ENCODE data around the gene CD109.
"Not testable (repeated sequence)": the region's sequence is repeated elsewhere in the genome, so short reads cannot be mapped to it uniquely, and the experiment has no call there.

CD109 gene

DNA sequence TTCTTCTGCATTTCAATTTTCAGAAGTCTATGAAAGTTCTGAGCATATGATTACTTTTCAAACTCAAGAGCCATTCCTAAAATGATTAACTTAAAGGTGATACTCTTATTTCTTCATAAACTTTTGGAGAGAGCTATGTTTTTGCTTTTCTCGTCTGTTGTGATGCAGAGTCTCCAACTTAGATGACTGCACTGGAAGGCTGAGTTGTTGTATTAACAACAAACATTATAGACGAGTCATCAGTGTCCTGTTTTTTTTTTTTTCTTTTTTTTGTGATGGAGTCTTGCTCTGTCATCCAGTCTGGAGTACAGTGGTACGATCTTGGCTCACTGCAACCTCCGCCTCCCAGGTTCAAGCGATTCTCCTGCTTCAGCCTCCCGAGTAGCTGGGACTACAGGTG lies 101.9 kb downstream of the CD109 start:
- no peak for DNase-seq

DNA sequence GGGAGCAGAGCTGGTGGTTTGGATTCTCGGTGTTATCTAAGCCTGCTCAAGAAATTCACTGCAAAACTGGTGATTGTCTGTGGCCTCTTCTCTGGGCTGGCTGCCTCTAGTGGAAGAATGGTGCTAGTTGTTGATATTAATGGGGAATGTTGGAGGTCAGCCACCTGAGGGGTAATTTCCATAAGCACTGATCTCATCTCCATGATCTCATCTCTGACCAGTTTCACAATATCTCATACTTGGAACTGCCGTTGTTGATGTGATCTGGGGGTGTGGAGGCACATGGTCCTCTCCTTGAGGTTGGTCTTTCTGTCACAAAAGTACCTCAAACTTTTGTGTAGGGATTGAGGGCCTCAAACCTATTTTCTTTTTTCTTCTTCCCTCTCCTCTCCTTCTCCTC lies 102.6 kb downstream of the CD109 start:
- no peak for DNase-seq

DNA sequence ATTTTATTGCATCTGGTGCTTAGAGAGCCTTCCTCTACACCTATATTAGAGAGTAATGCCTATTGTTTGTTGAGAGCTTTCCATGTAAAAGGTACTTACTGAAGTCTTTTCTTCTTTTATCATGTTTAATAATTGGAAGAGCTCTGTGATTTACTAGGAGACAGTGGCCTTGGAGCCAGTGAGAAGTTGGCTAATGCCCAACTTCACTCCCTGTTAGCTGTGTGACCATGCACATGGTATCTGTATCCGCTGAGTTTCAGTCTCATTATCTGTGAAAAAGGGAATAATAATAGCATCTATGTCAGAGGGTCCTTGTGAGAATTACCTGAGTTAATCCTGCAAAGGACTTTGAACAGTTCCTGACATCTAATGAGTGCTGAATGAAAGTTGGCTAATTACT lies 105.0 kb downstream of the CD109 start:
- DNase-seq: no peak

DNA sequence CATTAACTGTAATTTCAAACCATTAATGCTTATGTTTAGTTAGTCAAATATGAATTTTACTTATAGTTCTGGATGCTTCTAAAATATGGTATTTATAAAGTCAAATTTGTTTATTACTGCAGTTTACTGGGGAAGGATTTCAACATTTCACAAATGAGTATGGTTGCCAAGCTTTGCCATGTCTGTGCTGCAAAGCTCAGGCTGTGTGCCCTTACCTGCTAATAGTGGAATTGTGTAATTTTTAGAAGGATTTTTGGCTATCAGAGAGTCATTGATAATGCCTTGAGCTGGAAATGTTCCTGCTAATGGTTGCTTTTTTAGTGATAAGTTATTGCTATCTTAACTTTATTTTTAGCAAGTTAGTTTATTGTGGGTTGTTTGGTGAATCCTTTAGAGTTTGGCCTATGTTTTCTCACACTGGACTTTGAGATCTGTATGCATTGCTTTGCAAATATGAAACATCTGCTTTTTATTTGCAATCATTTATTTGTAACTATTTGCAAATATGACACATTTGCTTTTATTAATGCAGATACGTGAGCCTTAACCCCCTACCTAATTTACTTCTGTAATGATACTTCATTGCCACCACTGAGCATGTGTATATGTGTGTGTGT lies 105.8 kb downstream of the CD109 start:
- no peak for DNase-seq

DNA sequence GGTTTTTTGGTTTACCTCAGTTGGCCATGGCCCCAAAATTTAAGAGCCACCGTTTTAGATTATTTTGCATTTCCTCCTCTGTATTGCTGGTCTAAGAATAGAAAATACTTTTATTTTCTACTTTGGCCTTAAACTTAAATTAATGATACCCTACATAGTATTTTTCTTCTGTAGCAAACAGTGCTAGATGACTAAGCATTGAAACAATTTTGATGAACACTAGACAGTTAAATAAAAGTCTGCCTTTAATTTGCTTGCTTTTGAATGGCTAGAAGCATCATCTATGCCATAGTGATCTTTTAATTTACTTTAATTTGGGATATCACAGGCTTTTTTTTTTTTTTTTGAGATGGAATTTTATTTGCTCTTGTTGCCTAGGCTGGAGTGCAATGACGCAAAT lies 106.4 kb downstream of the CD109 start:
- no peak for DNase-seq

DNA sequence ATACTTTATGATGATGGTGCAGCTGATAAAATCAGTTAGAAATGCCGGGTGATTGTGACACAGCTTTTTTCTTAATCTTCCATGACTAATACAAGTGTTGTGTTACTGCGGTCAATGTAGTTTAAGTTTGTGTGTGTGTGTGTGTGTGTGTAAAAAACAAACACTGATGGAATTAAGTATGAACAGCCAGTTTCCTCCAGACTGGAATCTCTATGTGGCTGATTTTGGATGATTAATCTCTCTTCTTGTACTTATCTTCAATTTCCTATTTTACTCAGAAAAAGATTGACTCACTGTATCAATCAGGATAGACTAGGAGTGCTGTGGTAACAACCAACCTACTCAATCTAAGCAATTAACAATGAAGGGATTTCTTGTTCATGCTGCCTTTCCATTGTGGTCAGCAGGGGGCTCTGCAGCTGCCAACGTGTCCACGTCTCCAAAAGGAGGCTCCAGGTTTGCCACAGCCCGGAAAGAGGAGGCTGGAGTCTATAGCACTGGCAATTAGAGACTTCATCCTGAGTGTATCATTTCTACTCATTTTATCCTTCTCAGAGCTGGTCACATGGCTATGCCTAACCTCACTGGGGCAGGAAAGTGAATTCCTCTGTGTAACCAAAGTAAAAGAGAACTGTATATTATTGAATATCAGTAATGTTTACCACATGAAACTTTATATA lies 107.7 kb downstream of the CD109 start:
- DNase-seq: no peak

DNA sequence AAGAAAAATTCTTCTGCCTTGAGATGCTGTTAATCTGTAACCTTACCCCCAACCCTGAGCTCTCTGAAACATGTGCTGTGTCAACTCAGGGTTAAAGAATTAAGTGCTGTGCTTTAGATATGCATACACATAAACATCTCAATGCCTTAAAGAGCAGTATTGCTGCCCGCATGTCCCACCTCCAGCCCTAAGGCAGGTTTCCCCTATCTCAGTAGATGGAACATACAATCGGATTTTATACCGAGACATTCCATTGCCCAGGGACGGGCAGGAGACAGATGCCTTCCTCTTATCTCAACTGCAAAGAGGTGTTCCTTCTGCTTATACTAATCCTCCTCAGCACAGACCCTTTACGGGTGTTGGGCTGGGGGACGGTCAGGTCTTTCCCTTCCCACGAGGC lies 109.2 kb downstream of the CD109 start:
- not testable (repeated sequence) for DNase-seq

DNA sequence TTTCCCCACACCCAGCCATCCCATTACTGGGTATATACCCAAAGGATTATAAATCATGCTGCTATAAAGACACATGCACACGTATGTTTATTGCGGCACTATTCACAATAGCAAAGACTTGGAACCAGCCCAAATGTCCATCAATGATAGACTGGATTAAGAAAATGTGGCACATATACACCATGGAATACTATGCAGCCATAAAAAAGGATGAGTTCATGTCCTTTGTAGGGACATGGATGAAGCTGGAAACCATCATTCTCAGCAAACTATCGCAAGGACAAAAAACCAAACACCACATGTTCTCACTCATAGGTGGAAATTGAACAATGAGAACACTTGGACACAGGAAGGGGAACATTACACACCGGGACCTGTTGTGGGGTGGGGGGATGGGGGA lies 110.0 kb downstream of the CD109 start:
- not testable (repeated sequence) for DNase-seq

DNA sequence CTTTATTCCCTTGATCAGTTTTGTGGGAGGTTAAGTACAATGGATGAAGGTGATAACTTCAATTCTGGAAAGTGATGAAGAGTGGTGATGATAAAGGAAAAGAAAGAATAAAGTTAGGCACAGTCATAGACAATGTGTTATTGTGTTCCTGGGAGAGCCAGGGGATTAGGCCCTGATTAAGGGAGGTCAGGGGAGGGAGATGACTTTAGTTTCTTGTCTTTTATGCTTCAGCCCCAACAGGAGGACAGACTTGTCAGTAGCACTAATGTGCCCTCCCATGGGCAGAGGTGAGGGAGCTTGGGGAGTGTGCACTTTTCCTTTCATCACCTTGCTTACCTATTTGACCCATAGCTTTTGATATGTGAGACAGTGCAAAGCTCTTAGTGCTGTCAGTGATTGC lies 115.7 kb downstream of the CD109 start:
- DNase-seq: no peak

DNA sequence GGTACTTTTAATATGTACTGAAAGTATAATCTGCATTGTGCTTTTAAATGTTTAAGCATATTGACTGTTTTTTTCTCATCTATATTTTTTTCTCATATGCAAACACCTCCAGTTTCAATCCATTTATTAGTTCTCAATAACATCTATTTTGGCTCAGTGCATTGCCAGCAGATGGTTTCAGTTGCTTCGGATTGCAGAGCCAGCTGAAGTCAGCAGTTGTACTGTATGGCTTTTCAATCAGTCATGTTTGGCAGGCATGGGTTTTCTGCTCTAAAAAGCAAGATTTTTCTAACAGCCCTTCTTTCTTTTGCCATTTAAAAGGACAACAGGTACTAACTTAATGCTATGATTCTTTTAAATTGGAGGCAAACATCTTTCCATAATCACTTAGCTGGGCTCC lies 121.2 kb downstream of the CD109 start:
- DNase-seq: no peak

DNA sequence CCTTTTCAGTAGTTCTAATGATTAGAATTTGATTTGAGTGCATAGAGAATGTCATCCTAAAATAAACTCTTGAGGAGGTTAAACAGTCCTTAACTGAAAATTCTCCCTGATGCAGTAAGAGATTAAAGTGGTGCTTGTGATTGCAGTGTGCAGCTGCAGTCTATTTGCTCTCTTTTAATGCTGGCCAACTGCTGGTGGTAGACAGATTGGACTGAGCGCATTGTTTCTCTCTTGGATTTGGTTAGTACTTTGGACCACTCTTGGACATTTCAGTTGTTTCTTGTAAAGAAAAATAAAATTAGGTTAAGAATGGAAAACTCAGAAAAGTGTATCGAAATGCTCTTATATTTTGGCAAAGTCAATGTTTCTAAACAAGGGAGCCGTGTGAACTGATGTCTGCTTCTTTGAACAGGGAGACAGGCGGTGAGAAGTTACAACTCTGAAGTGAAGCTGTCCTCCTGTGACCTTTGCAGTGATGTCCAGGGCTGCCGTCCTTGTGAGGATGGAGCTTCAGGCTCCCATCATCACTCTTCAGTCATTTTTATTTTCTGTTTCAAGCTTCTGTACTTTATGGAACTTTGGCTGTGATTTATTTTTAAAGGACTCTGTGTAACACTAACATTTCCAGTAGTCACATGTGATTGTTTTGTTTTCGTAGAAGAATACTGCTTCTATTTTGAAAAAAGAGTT lies 127.2 kb downstream of the CD109 start:
- no peak for DNase-seq

DNA sequence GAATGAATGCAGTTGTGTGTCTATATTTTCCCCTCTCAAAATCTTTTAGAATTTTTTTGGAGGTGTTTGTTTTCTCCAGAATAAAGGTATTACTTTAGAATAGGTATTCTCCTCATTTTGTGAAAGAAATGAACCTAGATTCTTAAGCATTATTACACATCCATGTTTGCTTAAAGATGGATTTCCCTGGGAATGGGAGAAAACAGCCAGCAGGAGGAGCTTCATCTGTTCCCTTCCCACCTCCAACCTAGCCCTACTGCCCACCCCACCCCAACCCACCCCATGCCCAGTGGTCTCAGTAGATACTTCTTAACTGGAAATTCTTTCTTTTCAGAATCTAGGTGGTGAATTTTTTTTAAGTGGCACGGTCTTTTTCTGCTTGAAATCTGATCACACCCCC lies 127.8 kb downstream of the CD109 start:
- DNase-seq: no peak

DNA sequence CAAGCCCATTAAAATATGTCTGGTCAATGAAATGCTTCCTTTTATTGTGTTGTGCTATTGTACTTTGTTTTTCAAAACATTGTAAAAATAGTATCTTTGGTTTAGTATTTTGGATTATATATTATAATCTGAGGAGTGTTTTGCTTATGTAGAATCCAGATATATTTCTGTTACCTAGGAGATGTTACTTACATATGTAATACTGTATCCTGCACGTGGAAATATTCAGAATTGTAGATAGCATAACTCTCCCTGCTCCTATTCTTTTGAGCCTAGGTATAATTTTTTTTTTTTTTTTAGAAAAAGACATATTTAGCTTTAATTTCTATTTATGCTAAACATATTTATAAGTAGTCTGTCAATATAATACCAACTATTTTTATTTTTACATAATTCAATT lies 130.6 kb downstream of the CD109 start:
- no peak for DNase-seq

DNA sequence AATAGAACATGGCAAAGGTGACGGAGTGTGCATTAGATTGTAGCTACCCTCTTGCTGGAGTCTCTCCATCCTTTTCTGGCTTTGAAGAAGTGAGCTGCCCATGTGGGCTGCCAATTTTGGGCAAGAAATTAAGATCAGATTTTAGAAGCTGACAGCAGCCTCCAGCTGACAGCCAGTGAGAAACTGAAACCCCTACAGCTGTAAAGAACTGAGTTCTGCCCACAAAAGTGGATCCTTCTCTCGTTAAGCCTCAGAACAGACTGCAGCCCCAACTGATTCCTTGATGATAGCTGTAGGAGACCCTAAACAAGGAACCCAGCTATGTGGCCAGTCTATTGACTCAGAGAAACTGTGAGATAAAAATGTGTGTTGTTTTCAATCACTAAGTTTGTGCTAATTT lies 134.1 kb downstream of the CD109 start:
- no peak for DNase-seq

DNA sequence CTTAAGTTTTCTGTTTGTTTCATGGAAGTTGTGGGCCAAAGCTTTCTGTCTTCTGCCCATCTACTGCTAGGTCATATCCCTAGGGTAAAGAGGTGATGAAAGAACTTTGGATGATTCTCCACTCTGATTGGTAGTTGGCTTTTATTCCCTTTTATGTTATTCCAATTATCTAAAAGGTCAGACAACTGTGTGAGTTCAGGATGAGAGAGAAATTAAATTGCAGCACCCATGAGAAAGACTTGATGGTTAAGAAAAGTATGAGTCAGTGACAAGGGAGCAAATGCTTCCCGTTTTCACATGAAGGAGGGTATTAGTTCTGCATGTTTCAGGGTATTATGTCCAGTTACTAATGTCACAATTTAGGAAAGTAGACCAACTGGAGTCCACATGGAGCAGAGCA lies 136.3 kb downstream of the CD109 start:
- DNase-seq: no peak

DNA sequence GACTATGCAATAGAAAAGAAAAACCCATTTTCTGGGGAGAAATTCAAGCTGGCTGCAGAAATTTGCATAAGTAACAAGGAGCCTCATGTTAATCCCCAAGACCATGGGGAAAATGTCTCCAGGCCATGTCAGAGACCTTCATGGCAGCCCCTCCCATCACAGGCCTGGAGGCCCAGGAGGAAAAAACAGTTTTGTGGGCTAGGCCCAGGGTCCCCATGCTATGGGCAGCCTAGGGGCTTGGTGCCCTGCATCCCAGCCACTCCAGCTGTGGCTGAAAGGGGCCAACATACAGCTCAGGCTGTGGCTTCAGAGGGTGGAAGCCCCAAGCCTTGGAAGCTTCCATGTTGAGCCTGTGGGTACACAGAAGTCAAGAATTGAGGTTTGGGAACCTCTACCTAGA lies 148.7 kb downstream of the CD109 start:
- not testable (repeated sequence) for DNase-seq

DNA sequence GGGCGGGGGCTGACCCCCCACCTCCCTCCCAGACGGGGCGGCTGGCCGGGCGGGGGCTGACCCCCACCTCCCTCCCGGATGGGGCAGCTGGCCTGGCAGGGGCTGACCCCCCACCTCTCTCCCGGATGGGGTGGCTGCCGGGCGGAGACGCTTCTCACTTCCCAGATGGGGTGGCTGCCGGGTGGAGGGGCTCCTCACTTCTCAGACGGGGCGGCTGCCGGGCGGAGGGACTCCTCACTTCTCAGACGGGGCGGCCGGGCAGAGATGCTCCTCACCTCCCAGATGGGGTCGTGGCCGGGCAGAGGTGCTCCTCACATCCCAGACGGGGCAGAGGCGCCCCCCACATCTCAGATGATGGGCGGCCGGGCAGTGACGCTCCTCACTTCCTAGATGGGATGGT lies 155.0 kb downstream of the CD109 start:
- DNase-seq: not testable (repeated sequence)

DNA sequence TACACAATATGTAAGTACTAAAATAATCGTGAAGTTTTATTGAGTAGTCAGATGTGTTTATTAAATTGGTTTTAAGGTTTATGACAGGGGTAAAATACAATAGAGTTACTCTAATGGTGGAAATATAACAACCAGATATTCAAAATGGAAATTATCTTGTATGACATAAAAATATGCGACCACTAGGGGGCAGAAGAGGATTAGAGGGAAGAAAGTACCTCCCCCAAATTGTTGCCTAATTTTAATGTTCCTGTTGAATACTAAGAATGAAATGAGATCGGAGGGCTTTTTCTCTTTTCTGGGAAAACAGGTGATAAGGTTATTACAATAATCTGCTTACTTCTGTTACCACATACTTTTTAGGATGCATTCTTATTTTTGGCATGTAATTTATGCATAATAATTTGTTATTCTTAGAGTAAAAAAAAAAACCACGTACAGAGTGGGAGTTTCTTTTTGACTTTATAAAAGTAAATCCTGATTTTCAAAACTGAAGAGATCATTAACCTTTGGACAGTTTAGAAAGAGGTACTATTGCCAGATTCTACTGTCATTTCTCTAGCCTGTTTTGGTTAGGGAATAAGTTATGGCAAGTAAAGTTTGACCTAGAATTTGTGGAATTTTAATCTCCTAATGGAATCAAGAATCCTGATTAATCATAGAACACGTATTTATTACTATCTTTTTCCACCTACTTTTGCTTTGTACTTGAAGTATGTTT lies 159.2 kb downstream of the CD109 start:
- DNase-seq: no peak

DNA sequence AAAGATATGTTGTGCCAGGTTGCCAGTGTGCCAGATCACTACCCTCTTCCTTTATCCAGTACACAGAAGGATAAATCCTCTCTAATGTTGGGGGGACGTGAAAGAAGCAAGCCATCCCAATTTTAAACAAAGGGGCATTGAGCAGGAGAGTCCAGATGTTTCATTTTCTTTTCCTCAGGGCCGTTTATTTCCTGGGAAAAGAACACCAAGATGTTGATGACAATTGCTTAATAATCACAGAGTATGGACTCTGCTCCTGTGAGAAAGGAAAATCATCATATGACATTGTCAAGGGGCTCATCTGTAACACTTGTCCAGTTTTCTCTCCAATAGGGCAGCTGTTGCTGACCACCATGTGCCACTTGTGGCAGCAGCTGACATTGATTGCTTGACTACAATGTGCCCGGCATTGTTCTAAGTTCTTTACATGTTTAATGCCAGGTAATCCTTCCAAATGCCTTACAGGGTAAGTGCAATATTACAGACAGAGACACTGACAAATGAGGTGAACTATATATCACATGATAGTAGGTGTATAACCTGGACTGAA lies 161.4 kb downstream of the CD109 start:
- DNase-seq: no peak

DNA sequence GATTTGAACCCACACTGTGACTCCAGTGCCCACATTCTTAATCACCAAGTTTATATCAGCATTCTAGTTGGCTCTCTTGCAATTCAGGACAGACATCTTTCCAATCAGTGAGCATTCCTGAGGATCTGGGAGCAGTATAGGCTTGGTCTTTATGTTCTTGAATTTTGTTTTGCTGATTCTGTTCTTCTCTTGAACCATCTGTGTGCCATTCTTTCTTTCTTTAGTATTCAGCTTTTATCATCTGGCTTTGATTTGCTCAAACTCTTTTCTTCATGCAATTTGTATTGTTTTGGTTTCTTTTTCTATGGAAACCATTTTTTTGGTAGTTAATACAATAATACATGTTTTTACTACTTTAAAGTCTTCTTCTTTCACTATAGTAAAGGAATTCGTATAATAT lies 162.4 kb downstream of the CD109 start:
- no peak for DNase-seq

DNA sequence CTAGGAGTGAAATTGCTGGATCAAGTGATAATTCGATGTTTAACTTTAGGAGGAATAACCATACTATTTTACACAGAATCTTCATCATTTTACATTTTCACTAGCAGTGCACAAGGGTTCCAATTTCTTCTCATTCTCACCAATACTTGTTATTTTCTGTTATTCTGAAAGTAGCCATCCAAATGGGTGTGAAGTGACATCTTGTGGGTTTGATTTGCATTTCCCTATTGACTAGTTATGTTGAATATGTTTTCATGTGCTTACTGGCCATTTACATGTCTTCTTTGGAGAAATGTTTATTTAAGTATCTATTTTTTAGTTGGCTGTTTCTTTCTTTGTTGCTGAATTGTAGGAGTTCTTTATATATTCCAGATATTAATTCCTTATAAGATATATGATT lies 164.3 kb downstream of the CD109 start:
- DNase-seq: no peak

DNA sequence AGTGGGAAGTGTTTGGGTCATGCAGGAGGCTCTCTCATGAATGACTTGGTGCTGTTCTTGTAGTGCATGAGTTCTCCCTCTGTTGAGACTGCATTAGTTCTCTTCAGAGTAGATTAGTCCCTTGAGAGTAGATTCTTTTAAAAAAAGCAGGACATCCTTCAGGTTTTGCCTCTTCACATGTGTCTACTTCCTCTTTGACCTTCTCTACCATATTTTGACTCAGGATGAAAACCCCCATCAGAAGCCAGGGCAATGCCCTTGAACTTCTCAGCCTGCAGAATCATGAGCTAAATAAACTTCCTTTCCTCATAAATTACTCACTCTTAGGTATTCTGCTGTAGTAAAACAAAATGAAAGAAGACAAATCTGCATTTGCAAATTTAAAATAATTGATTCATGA lies 170.3 kb downstream of the CD109 start:
- no peak for DNase-seq

DNA sequence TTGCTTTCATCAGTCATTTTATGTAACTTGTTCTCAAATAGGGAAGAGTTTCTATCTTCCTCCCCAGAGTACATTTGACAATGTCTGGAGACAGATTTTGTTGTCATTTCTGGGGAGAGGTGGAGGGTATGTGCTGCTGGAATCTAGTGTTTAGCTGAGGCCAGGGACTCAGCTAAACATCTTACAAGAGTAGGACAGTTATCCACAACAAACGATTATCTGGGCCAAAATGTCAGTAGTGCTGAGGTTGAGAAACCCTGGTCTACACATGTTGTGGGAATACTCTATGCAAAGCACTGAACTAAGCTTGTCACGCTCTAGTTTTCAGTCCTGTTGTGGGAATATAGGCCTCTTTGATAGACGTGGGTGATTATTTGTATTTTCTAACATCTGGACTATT lies 171.4 kb downstream of the CD109 start:
- no peak for DNase-seq

DNA sequence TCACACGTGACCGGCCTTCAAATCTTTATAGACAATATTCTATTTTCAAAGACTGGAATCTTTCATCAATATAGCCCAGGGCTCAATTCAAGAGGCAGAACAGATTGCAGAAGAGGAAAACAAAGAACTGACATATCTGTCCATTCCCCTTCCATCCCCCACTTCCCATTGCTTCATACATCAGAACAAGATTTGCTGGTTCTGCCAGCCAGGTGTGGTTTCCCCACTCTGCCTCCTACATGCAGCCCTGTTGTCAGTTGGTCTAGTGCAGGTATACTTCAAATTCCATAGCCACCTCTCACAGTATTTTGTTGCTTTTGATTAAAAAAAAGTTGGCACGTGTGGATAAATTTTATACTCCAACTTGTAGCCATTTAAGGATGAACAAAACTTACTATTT lies 174.9 kb downstream of the CD109 start:
- no peak for DNase-seq

Measured in activated CD4-positive, alpha-beta T cell treated with anti-CD3 and anti-CD28 coated beads for 1 hour (primary cell).